Uterus (tissue), 2 donors: ENCODE measurements around the gene TLE6.
A peak's percentile ranks its signal among the peaks of the same experiment; 100 is the strongest.

ENCODE experiments used
- CTCF ChIP-seq, 4 experiments: fragments of 200-600 bp in 2 of 4; fragments of 450-650 bp in 2 of 4; sonication (generic) in 2 of 4; IDR thresholded peaks; one replicate each; pipeline ENCODE4 v1.5.1; 2016 to 2019; ENCODE audit warnings: antibody characterized with exemption in 4 of 4, mild to moderate bottlenecking in 2 of 4, moderate library complexity in 1 of 4
- POLR2A ChIP-seq, 2 donors: fragments of 450-650 bp; IDR thresholded peaks; one replicate each; pipeline ENCODE4 v1.6.1; 2016; ENCODE audit warnings: antibody characterized with exemption in 2 of 2, mild to moderate bottlenecking in 1 of 2, moderate library complexity in 1 of 2

- TF ChIP-seq CTCF (IDR thresholded peaks at IDR 0.05): peak in 1 of 4 experiments; percentile 8
- TF ChIP-seq POLR2A (IDR thresholded peaks at IDR 0.05): no peak
Measured at GRCh38 chr19:2952953-2953481, 24.3 kb upstream of the TLE6 start.
